Measurements from ENCODE around the gene CLCN7.

CLCN7 gene

GRCh38 chr16:1474796-1475551, at the start of gene CLCN7:
Gene CLCN7, minus strand, starts transcription at chr16:1475028. Its CDS starts 54 bp downstream, at chr16:1474974.
- Histone ChIP-seq H3K4me3 (ENCODE audit: low read length in 2 of 2) (peak within 1 kb of the TSS; percentile 79 to 83), H3K9me3 (ENCODE audit: control insufficient read depth in 2 of 2, low read length in 2 of 2) (no peaks in the 10 kb centered on the region), H3K27ac (ENCODE audit: low read depth in 2 of 2, low read length in 2 of 2) (peak within 1 kb of the TSS; percentile 75 to 77), H3K27me3 (ENCODE audit: control insufficient read depth in 2 of 2, insufficient read depth in 2 of 2, low read length in 2 of 2) (no peaks in the 10 kb centered on the region), H3K4me1 (ENCODE audit: control insufficient read depth in 2 of 2, insufficient read depth in 2 of 2, low read length in 2 of 2) (peaks cover 15 to 16% of the 10 kb centered on the region in 2 donors), H3K36me3 (ENCODE audit: control insufficient read depth in 2 of 2, insufficient read depth in 2 of 2, low read length in 2 of 2) (no peaks in the 10 kb centered on the region), H3K9ac (ENCODE audit: low read depth in 1 of 2, low read length in 2 of 2) (peak within 1 kb of the TSS; percentile 87 to 89)

- Histone ChIP-seq H3K27me3 (ENCODE audit: control insufficient read depth in 2 of 2, insufficient read depth in 2 of 2, low read length in 2 of 2) (no peaks in the 10 kb centered on the region), H3K36me3 (ENCODE audit: control insufficient read depth in 2 of 2, insufficient read depth in 2 of 2, low read length in 2 of 2) (peaks cover 2 to 5% of the 10 kb centered on the region in 2 donors), H3K4me3 (ENCODE audit: low read length in 2 of 2) (no peak overlapping the region), H3K27ac (ENCODE audit: low read depth in 2 of 2, low read length in 2 of 2) (no peak overlapping the region), H3K9ac (ENCODE audit: low read depth in 1 of 2, low read length in 2 of 2) (no peak overlapping the region), H3K4me1 (ENCODE audit: control insufficient read depth in 2 of 2, insufficient read depth in 2 of 2, low read length in 2 of 2) (no peaks in the 10 kb centered on the region), H3K9me3 (ENCODE audit: control insufficient read depth in 2 of 2, low read length in 2 of 2) (no peaks in the 10 kb centered on the region)
These were observed 49.5 kb upstream of the CLCN7 start for GRCh38 chr16:1524366-1524765.

GRCh38 chr16:1523581-1524245, 48.9 kb upstream of the CLCN7 start:
- H3K27me3 ChIP-seq (ENCODE audit: control insufficient read depth in 2 of 2, insufficient read depth in 2 of 2, low read length in 2 of 2) = no peaks in the 10 kb centered on the region
- no peaks in the 10 kb centered on the region for H3K4me1 ChIP-seq (ENCODE audit: control insufficient read depth in 2 of 2, insufficient read depth in 2 of 2, low read length in 2 of 2)
- H3K9me3 ChIP-seq (ENCODE audit: control insufficient read depth in 2 of 2, low read length in 2 of 2) = no peaks in the 10 kb centered on the region
- H3K27ac ChIP-seq (ENCODE audit: low read depth in 2 of 2, low read length in 2 of 2) = no peak overlapping the region
- no peak overlapping the region for H3K4me3 ChIP-seq (ENCODE audit: low read length in 2 of 2)
- H3K36me3 ChIP-seq (ENCODE audit: control insufficient read depth in 2 of 2, insufficient read depth in 2 of 2, low read length in 2 of 2) = peaks cover 2 to 5% of the 10 kb centered on the region in 2 donors
- H3K9ac ChIP-seq (ENCODE audit: low read depth in 1 of 2, low read length in 2 of 2) = no peak overlapping the region

GRCh38 chr16:1520461-1520860, 45.6 kb upstream of the CLCN7 start:
- no peaks in the 10 kb centered on the region for H3K4me1 ChIP-seq (ENCODE audit: control insufficient read depth in 2 of 2, insufficient read depth in 2 of 2, low read length in 2 of 2)
- peaks cover 2 to 11% of the 10 kb centered on the region in 2 donors for H3K36me3 ChIP-seq (ENCODE audit: control insufficient read depth in 2 of 2, insufficient read depth in 2 of 2, low read length in 2 of 2)
- H3K9ac ChIP-seq (ENCODE audit: low read depth in 1 of 2, low read length in 2 of 2) = no peak overlapping the region

GRCh38 chr16:1519831-1520230, 45.0 kb upstream of the CLCN7 start:
- H3K27ac ChIP-seq (ENCODE audit: low read depth in 2 of 2, low read length in 2 of 2) = no peak overlapping the region
- peaks cover 2 to 11% of the 10 kb centered on the region in 2 donors for H3K36me3 ChIP-seq (ENCODE audit: control insufficient read depth in 2 of 2, insufficient read depth in 2 of 2, low read length in 2 of 2)
- H3K9ac ChIP-seq (ENCODE audit: low read depth in 1 of 2, low read length in 2 of 2) = no peak overlapping the region
- no peaks in the 10 kb centered on the region for H3K9me3 ChIP-seq (ENCODE audit: control insufficient read depth in 2 of 2, low read length in 2 of 2)
- no peak overlapping the region for H3K4me3 ChIP-seq (ENCODE audit: low read length in 2 of 2)
- no peaks in the 10 kb centered on the region for H3K4me1 ChIP-seq (ENCODE audit: control insufficient read depth in 2 of 2, insufficient read depth in 2 of 2, low read length in 2 of 2)
- no peaks in the 10 kb centered on the region for H3K27me3 ChIP-seq (ENCODE audit: control insufficient read depth in 2 of 2, insufficient read depth in 2 of 2, low read length in 2 of 2)

More at GRCh38 chr16:1520461-1520860, 45.6 kb upstream of the CLCN7 start:
- H3K4me3 ChIP-seq (ENCODE audit: low read length in 2 of 2) = no peak overlapping the region
- H3K27me3 ChIP-seq (ENCODE audit: control insufficient read depth in 2 of 2, insufficient read depth in 2 of 2, low read length in 2 of 2) = no peaks in the 10 kb centered on the region
- H3K9me3 ChIP-seq (ENCODE audit: control insufficient read depth in 2 of 2, low read length in 2 of 2) = no peaks in the 10 kb centered on the region
- no peak overlapping the region for H3K27ac ChIP-seq (ENCODE audit: low read depth in 2 of 2, low read length in 2 of 2)

- H3K9ac ChIP-seq (ENCODE audit: low read depth in 1 of 2, low read length in 2 of 2) = no peak overlapping the region
- H3K9me3 ChIP-seq (ENCODE audit: control insufficient read depth in 2 of 2, low read length in 2 of 2) = no peaks in the 10 kb centered on the region
- no peak overlapping the region for H3K4me3 ChIP-seq (ENCODE audit: low read length in 2 of 2)
- no peaks in the 10 kb centered on the region for H3K27me3 ChIP-seq (ENCODE audit: control insufficient read depth in 2 of 2, insufficient read depth in 2 of 2, low read length in 2 of 2)
- no peak overlapping the region for H3K27ac ChIP-seq (ENCODE audit: low read depth in 2 of 2, low read length in 2 of 2)
- H3K4me1 ChIP-seq (ENCODE audit: control insufficient read depth in 2 of 2, insufficient read depth in 2 of 2, low read length in 2 of 2) = no peaks in the 10 kb centered on the region
- H3K36me3 ChIP-seq (ENCODE audit: control insufficient read depth in 2 of 2, insufficient read depth in 2 of 2, low read length in 2 of 2) = peaks cover 2 to 11% of the 10 kb centered on the region in 2 donors
These were observed 43.9 kb upstream of the CLCN7 start for GRCh38 chr16:1518626-1519135.

- no peaks in the 10 kb centered on the region for H3K9me3 ChIP-seq (ENCODE audit: control insufficient read depth in 2 of 2, low read length in 2 of 2)
These were observed 39.7 kb upstream of the CLCN7 start for GRCh38 chr16:1514507-1514906.

GRCh38 chr16:1512774-1513173, 37.9 kb upstream of the CLCN7 start:
- peaks cover under 1 to 2% of the 10 kb centered on the region in 2 donors for H3K36me3 ChIP-seq (ENCODE audit: control insufficient read depth in 2 of 2, insufficient read depth in 2 of 2, low read length in 2 of 2)
- H3K27me3 ChIP-seq (ENCODE audit: control insufficient read depth in 2 of 2, insufficient read depth in 2 of 2, low read length in 2 of 2) = no peaks in the 10 kb centered on the region
- H3K9me3 ChIP-seq (ENCODE audit: control insufficient read depth in 2 of 2, low read length in 2 of 2) = no peaks in the 10 kb centered on the region
- H3K4me1 ChIP-seq (ENCODE audit: control insufficient read depth in 2 of 2, insufficient read depth in 2 of 2, low read length in 2 of 2) = no peaks in the 10 kb centered on the region
- H3K4me3 ChIP-seq (ENCODE audit: low read length in 2 of 2) = no peak overlapping the region
- no peak overlapping the region for H3K27ac ChIP-seq (ENCODE audit: low read depth in 2 of 2, low read length in 2 of 2)
- no peak overlapping the region for H3K9ac ChIP-seq (ENCODE audit: low read depth in 1 of 2, low read length in 2 of 2)

More at GRCh38 chr16:1514507-1514906, 39.7 kb upstream of the CLCN7 start:
- Histone ChIP-seq H3K4me3 (ENCODE audit: low read length in 2 of 2) (no peak overlapping the region), H3K36me3 (ENCODE audit: control insufficient read depth in 2 of 2, insufficient read depth in 2 of 2, low read length in 2 of 2) (peaks cover 2 to 6% of the 10 kb centered on the region in 2 donors), H3K27ac (ENCODE audit: low read depth in 2 of 2, low read length in 2 of 2) (no peak overlapping the region), H3K9ac (ENCODE audit: low read depth in 1 of 2, low read length in 2 of 2) (no peak overlapping the region), H3K27me3 (ENCODE audit: control insufficient read depth in 2 of 2, insufficient read depth in 2 of 2, low read length in 2 of 2) (no peaks in the 10 kb centered on the region), H3K4me1 (ENCODE audit: control insufficient read depth in 2 of 2, insufficient read depth in 2 of 2, low read length in 2 of 2) (no peaks in the 10 kb centered on the region)

GRCh38 chr16:1511662-1512569, 37.1 kb upstream of the CLCN7 start:
- H3K36me3 ChIP-seq (ENCODE audit: control insufficient read depth in 2 of 2, insufficient read depth in 2 of 2, low read length in 2 of 2) = peaks cover 0 to 2% of the 10 kb centered on the region in 2 donors

More at GRCh38 chr16:1511662-1512569, 37.1 kb upstream of the CLCN7 start:
- no peaks in the 10 kb centered on the region for H3K9me3 ChIP-seq (ENCODE audit: control insufficient read depth in 2 of 2, low read length in 2 of 2)
- no peaks in the 10 kb centered on the region for H3K27me3 ChIP-seq (ENCODE audit: control insufficient read depth in 2 of 2, insufficient read depth in 2 of 2, low read length in 2 of 2)
- H3K9ac ChIP-seq (ENCODE audit: low read depth in 1 of 2, low read length in 2 of 2) = no peak overlapping the region
- no peak overlapping the region for H3K27ac ChIP-seq (ENCODE audit: low read depth in 2 of 2, low read length in 2 of 2)
- no peaks in the 10 kb centered on the region for H3K4me1 ChIP-seq (ENCODE audit: control insufficient read depth in 2 of 2, insufficient read depth in 2 of 2, low read length in 2 of 2)
- H3K4me3 ChIP-seq (ENCODE audit: low read length in 2 of 2) = no peak overlapping the region
